Measurements from ENCODE around the gene ACKR1.

The ACKR1 gene, protein sequence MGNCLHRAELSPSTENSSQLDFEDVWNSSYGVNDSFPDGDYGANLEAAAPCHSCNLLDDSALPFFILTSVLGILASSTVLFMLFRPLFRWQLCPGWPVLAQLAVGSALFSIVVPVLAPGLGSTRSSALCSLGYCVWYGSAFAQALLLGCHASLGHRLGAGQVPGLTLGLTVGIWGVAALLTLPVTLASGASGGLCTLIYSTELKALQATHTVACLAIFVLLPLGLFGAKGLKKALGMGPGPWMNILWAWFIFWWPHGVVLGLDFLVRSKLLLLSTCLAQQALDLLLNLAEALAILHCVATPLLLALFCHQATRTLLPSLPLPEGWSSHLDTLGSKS

DNA sequence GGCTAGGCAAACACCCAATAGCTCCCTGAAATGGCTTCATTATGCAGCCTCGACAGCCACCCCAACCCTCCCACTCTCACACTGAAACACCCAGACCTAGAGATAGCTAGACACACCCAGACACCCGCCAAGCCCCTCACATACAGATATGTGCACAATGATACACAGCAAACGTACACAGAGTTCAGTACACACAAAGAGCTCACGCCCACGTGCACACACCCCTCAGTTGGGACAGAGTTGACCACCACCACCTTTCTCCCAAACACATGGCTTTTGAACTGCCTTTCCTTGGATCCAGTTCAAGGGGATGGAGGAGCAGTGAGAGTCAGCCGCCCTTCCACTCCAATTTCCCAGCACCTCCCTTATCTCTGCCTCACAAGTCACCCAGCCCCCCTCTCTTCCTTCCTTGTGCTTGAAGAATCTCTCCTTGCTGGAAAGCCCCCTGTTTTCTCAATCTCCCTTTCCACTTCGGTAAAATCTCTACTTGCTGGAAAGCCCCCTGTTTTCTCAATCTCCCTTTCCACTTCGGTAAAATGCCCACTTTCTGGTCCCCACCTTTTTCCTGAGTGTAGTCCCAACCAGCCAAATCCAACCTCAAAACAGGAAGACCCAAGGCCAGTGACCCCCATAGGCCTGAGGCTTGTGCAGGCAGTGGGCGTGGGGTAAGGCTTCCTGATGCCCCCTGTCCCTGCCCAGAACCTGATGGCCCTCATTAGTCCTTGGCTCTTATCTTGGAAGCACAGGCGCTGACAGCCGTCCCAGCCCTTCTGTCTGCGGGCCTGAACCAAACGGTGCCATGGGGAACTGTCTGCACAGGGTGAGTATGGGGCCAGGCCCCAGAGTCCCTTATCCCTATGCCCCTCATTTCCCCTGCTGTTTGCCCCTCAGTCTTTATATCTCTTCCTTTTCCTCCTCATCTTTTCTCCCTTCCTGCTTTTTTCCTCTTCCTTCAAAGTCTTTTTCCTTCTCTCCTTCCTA is at the start of gene ACKR1:
ACKR1 (plus strand) TSS at position 715 of the 981 bp plus-strand sequence; CDS start at position 800, 85 bp downstream.
- DNase-seq (ENCODE audit: low read depth in 2 of 3, low spot score in 2 of 3) = no peak

- peak; percentile 22 to 29 (median 23) for DNase-seq (ENCODE audit: low read depth in 2 of 3, low spot score in 2 of 3)
Observed at GRCh38 chr1:159161001-159161718, 43.5 kb upstream of the ACKR1 start.

DNA sequence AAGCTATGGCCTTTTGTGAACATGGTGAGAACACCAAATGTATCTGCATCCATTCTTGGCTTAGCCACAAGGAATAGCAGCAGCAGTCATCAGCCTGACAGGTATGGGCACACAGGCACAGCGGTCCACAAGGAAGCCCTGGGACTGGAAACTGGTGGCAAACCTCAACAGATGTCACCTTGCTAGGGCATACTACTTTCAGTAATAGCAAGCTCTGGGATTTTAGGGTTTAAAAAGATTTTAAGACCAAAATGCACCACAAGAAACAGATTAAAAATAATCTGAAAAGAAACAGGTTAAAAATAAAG is 43.0 kb upstream of the ACKR1 start:
- no peak for DNase-seq (ENCODE audit: low read depth in 2 of 3, low spot score in 2 of 3)

GRCh38 chr1:159162516-159163265 is 42.0 kb upstream of the ACKR1 start:
- no peak for DNase-seq (ENCODE audit: low read depth in 2 of 3, low spot score in 2 of 3)

DNA sequence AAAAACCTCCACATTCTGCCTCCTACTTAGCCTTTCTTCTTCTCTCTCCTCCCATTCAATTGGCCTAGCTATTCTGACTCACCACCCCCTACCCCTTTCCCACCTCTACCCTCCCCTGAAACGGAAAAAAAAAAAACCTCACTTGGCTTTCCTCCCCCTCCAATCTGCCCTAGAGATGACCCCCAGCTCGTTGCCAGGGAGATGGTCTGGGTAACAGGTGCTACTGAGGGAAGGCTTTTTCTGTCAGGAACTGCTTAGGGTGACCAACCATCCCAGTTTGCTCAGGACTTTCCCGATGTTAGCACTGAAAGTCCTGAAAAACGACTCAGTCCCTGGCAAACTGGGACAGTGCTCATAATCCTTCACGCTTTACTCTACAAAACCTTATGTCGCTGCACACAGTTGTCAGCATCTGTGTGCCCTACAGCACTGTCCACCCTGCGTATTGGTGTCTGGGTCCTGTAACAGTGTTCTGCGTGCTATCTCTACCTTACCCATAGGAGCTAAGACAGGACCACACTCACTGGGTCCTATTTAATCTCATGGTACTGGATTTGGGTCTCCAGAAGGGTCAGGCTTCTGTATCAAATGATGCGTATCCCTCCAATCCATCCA is 41.0 kb upstream of the ACKR1 start:
- DNase-seq (ENCODE audit: low read depth in 2 of 3, low spot score in 2 of 3) = no peak

- DNase-seq (ENCODE audit: low read depth in 2 of 3, low spot score in 2 of 3) = no peak
Observed at GRCh38 chr1:159168043-159168442, 36.6 kb upstream of the ACKR1 start.

DNA sequence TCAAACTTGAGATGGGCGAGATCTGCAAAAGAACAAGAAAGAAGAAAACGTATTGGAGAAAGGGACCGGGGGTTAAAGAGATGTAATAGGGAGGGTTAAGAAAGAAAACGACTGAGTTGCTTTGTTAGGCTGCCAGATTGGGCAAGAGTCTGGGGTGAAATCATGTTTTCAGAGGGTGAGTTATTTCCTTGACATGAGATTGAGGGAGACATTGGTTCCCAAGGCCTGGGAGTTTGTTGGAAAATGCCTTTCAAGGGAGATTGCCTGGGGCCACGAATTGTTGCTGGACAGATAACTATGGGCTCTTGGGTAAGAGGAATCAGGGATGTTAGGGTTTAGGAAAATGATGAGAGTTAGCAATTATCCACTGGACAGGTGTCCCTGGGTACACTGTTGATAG is 34.0 kb upstream of the ACKR1 start:
- DNase-seq (ENCODE audit: low read depth in 2 of 3, low spot score in 2 of 3) = no peak

GRCh38 chr1:159171254-159171687 is 33.4 kb upstream of the ACKR1 start, which contains the start of gene CADM3:
TSS of gene CADM3 (plus strand) at chr1:159171615. CDS start at chr1:159171766, 151 bp downstream.
- no peak for DNase-seq (ENCODE audit: low read depth in 2 of 3, low spot score in 2 of 3)

DNA sequence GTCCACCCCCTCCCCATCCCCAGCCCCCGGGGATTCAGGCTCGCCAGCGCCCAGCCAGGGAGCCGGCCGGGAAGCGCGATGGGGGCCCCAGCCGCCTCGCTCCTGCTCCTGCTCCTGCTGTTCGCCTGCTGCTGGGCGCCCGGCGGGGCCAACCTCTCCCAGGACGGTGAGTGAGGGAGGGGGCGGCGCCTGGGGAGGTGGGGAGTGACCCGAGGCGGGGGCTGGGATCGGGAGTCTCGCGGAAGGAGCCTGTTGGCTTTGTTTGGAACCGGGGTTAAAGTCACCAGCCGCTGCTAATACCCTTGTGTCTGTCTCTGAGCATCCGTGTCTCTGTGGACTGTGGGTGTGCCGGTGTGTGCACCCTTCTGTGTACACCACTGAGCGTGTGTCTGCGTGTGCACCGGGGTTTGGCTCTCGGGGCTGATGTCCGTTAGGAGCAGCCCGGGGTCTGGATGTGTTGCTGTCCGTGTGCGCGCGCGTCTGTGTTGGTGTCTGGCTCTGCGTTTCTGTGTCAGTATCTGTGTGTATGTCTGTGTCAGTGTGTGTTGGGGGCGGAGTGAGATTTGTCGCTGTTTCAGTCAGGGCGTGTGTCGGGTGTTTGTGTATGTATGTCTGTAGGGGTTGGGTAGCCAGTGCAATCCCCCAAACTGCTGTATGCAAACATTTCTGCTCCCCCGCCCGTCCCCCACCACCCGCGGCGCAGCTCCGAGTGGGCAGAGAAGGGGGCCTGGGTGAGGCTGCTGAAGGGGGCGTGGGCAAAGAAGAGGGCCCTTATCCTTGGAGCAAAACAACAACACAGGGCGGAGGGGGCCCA is 32.8 kb upstream of the ACKR1 start:
- DNase-seq (ENCODE audit: low read depth in 2 of 3, low spot score in 2 of 3) = no peak

DNA sequence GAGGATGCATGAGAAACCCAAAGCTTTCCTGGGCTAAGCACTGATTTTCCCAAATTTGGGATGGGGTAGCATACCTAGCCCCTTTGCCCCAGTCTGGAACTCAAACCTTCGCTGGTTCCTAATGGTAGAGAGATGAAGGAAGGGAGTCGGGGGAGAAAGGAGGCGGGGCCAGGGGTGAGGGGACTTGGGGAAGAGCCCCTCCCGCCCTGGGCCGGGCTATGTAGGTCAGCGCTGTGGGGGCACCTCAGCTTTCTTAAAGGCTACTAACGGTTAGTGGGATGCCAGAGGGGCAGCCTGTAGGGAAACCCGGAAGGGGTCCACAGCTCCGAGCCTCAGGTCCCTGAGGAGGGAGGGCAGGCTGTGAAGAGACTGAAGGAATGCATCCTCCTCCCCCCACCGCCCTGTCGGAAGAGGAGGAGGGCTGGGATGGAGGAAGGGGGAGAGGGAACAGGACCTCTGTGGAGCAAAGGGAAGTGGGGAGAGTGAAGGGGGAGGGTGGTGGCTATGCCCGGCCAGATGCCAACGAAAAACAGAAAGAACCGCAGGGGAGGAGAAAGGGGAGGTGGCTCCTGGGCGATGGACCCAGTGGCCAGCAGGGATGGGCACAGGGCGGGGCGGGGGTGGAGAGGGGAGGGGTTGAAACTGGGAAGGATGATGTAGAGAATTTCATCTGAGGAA is 31.9 kb upstream of the ACKR1 start:
- DNase-seq (ENCODE audit: low read depth in 2 of 3, low spot score in 2 of 3) = no peak

GRCh38 chr1:159173320-159173719 is 31.4 kb upstream of the ACKR1 start:
- no peak for DNase-seq (ENCODE audit: low read depth in 2 of 3, low spot score in 2 of 3)

- DNase-seq (ENCODE audit: low read depth in 2 of 3, low spot score in 2 of 3) = no peak
Observed at GRCh38 chr1:159175571-159175970, 29.1 kb upstream of the ACKR1 start.

GRCh38 chr1:159177272-159177907 is 27.3 kb upstream of the ACKR1 start:
- no peak for DNase-seq (ENCODE audit: low read depth in 2 of 3, low spot score in 2 of 3)

GRCh38 chr1:159179906-159180305 is 24.8 kb upstream of the ACKR1 start:
- DNase-seq (ENCODE audit: low read depth in 2 of 3, low spot score in 2 of 3) = no peak

DNA sequence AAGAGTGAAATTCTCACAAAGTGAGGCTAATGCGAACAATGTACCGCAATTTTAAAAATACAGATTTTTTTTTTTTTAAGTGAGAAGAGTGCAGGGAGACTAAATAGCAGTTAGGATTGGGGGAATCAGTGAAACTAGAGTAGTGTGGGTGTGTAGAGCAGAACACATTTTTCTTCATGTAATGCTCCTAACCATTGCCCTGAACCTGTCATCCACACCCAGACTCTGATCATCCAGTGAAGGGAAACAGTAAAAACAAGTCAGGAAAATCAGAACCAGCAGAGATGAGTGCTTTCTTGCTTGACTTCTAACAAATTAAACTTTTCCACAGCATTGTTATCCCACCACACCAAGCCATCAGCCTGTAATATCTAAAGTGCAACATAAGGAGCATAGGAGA is 24.2 kb upstream of the ACKR1 start:
- no peak for DNase-seq (ENCODE audit: low read depth in 2 of 3, low spot score in 2 of 3)

GRCh38 chr1:159181328-159182024 is 23.2 kb upstream of the ACKR1 start:
- DNase-seq (ENCODE audit: low read depth in 2 of 3, low spot score in 2 of 3) = no peak

GRCh38 chr1:159184201-159184600 is 20.5 kb upstream of the ACKR1 start:
- no peak for DNase-seq (ENCODE audit: low read depth in 2 of 3, low spot score in 2 of 3)

DNA sequence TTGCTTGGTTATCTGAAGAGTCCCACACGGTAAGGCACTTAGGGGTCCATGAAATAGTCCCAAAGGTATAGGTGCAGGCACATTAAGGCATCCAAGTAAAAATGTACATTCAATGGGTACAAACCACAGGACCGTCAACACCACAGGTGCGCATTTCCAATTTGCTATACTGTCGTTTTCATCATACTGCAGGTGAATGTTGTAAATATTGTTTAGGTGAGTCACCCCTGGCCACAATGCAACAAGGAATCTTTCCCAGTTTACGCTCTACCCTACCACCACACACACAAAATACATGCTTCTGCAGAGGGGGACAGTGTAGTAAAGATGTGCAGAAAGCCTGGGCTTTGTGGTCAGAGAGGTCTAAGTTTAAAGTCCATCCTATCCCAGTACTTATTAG is 19.6 kb upstream of the ACKR1 start:
- no peak for DNase-seq (ENCODE audit: low read depth in 2 of 3, low spot score in 2 of 3)
